GM19193 (cell line): ENCODE data around the gene MPDU1.

Source experiments
- POLR2A ChIP-seq: IDR thresholded peaks from 4 replicates; pipeline ENCODE4 v1.6.1; 2011; ENCODE audit not compliant: insufficient read depth, insufficient read length; ENCODE audit errors: extremely low read depth

MPDU1 gene

GRCh38 chr17:7586673-7587419 is 3.2 kb downstream of the MPDU1 start:
- no peak for TF ChIP-seq POLR2A

- TF ChIP-seq POLR2A: no peak
These were observed 3.9 kb downstream of the MPDU1 start for GRCh38 chr17:7587420-7588151.

- TF ChIP-seq POLR2A: no peak
These were observed 5.0 kb downstream of the MPDU1 start for GRCh38 chr17:7588553-7589203.

GRCh38 chr17:7589204-7589868 is 5.7 kb downstream of the MPDU1 start:
- TF ChIP-seq POLR2A: no peak

- no peak for TF ChIP-seq POLR2A
These were observed 6.4 kb downstream of the MPDU1 start, which contains the start of gene SOX15 for GRCh38 chr17:7589891-7590691. Gene SOX15 (minus strand): TSS chr17:7590094. CDS start chr17:7589676, 418 bp downstream.

- no peak for TF ChIP-seq POLR2A
These were observed 7.1 kb downstream of the MPDU1 start for GRCh38 chr17:7590743-7591142.

- TF ChIP-seq POLR2A: no peak
These were observed 7.9 kb downstream of the MPDU1 start for GRCh38 chr17:7591596-7591995.

- no peak for TF ChIP-seq POLR2A
These were observed 8.9 kb downstream of the MPDU1 start for GRCh38 chr17:7592422-7593021.

- no peak for TF ChIP-seq POLR2A
These were observed 9.6 kb downstream of the MPDU1 start for GRCh38 chr17:7593296-7593695.

- TF ChIP-seq POLR2A: no peak
These were observed 22.6 kb downstream of the MPDU1 start for GRCh38 chr17:7606280-7606679.

- TF ChIP-seq POLR2A: no peak
These were observed 27.0 kb downstream of the MPDU1 start for GRCh38 chr17:7610641-7611040.

- TF ChIP-seq POLR2A: no peak
These were observed 28.1 kb downstream of the MPDU1 start for GRCh38 chr17:7611635-7612293.

GRCh38 chr17:7612294-7612640 is 28.6 kb downstream of the MPDU1 start:
- no peak for TF ChIP-seq POLR2A

GRCh38 chr17:7613769-7614424 is 30.2 kb downstream of the MPDU1 start:
- TF ChIP-seq POLR2A: no peak
